Measurements from ENCODE around the gene CDKN2A. TPM values are rescaled to one million over a fixed set of nuclear protein-coding genes. Genes with fewer than 3 reads are reported as not detected.
A peak's percentile ranks its signal among the peaks of the same experiment; 100 is the strongest.

The CDKN2A gene
- total RNA-seq, 1 experiment from 2014 or later, result 282 TPM

DNA sequence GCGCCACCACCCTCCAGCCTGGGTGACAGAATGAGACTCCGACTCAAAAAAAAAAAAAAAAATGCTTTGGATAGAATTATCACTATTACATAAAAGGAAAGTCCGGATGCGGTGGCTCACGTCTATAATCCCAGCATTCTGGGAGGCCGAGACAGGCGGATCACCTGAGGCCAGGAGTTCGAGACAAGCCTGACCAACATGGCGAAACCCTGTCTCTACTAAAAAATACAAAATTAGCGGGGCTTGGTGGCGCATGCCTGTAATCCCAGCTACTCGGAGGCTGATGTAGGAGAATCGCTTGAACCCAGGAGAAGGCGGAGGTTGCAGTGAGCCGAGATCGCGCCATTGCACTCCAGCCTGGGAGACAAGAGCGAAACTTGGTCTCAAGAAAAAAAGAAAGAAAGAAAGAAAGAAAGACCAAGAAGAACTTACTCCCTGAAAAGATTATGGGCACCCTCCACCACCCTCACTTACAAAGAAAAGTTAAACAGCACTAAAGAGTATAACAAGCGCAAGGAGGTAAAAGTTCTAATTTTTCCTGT is 17.8 kb downstream of the CDKN2A start:
- H3K4me2 ChIP-seq, result peak overlapping the region; percentile 98
- peaks cover 92% of the 10 kb centered on the region for H3K79me2 ChIP-seq (ENCODE audit: low read depth)
- H3K9me3 ChIP-seq (ENCODE audit: insufficient read depth, low read depth), result no peaks in the 10 kb centered on the region
- H3K9me2 ChIP-seq (ENCODE audit: insufficient read depth), result no peaks in the 10 kb centered on the region
- no TSS peak for BruUV-seq (replicated peaks)
- H4K20me1 ChIP-seq (ENCODE audit: insufficient read depth), result peaks cover 6% of the 10 kb centered on the region
- no peaks in the 10 kb centered on the region for H3K27me3 ChIP-seq (ENCODE audit: insufficient read depth, low read depth)
- no peak overlapping the region for H2AFZ ChIP-seq
- peaks cover 16% of the 10 kb centered on the region; the same call in 1 of the 2 replicates for H3K36me3 ChIP-seq (ENCODE audit: low read depth)
- no peak for DNase-seq
- no peak for TF ChIP-seq EZH2 (IDR thresholded peaks at IDR 0.05; ENCODE audit: low read depth)
- H3K4me3 ChIP-seq, result peak overlapping the region; percentile 65; the same call in 1 of the 2 replicates
- intact Hi-C loops (cut with micrococcal nuclease; ENCODE audit: unreplicated experiment), result no loop called here
- H3K27ac ChIP-seq, result no peak overlapping the region
- peaks cover 8% of the 10 kb centered on the region for H3F3A ChIP-seq (ENCODE audit: insufficient read depth, low read depth)
- H3K4me1 ChIP-seq (replicated peaks; ENCODE audit: insufficient read depth), result peaks cover 31% of the 10 kb centered on the region
- ChIA-PET CTCF (no interaction called here), POLR2A (ENCODE audit: unreplicated experiment) (interaction anchor here (0.7 kb wide), 4 partner anchors 42 to 131 kb away, joined by 3 to 11 read pairs (median 4); no protein-coding TSS in a partner anchor)

- Histone ChIP-seq H3K9me2 (ENCODE audit: insufficient read depth) (no peaks in the 10 kb centered on the region), H3K9me3 (ENCODE audit: insufficient read depth, low read depth) (no peaks in the 10 kb centered on the region), H2AFZ (peak overlapping the region; percentile 74), H3K79me2 (ENCODE audit: low read depth) (peaks cover 91% of the 10 kb centered on the region), H3K36me3 (ENCODE audit: low read depth) (peaks cover 26% of the 10 kb centered on the region; the same call in 1 of the 2 replicates), H4K20me1 (ENCODE audit: insufficient read depth) (peaks cover 6% of the 10 kb centered on the region), H3K27ac (peak overlapping the region; percentile 75), H3F3A (ENCODE audit: insufficient read depth, low read depth) (peaks cover 8% of the 10 kb centered on the region), H3K4me2 (peak overlapping the region; percentile 98), H3K4me1 (replicated peaks; ENCODE audit: insufficient read depth) (peaks cover 31% of the 10 kb centered on the region), H3K4me3 (peak overlapping the region; percentile 65), H3K27me3 (ENCODE audit: insufficient read depth, low read depth) (no peaks in the 10 kb centered on the region)
- POLR2A ChIA-PET (ENCODE audit: unreplicated experiment), result no interaction called here
- CTCF ChIA-PET, result no interaction called here
- no TSS peak for BruUV-seq (replicated peaks)
- peak; percentile 72 to 82 for DNase-seq
- no peak for TF ChIP-seq EZH2 (IDR thresholded peaks at IDR 0.05; ENCODE audit: low read depth)
- TF ChIP-seq, protein P1, sequence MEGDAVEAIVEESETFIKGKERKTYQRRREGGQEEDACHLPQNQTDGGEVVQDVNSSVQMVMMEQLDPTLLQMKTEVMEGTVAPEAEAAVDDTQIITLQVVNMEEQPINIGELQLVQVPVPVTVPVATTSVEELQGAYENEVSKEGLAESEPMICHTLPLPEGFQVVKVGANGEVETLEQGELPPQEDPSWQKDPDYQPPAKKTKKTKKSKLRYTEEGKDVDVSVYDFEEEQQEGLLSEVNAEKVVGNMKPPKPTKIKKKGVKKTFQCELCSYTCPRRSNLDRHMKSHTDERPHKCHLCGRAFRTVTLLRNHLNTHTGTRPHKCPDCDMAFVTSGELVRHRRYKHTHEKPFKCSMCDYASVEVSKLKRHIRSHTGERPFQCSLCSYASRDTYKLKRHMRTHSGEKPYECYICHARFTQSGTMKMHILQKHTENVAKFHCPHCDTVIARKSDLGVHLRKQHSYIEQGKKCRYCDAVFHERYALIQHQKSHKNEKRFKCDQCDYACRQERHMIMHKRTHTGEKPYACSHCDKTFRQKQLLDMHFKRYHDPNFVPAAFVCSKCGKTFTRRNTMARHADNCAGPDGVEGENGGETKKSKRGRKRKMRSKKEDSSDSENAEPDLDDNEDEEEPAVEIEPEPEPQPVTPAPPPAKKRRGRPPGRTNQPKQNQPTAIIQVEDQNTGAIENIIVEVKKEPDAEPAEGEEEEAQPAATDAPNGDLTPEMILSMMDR (conservative IDR thresholded peaks at IDR 0.05), result no peak
- intact Hi-C loops (cut with micrococcal nuclease; ENCODE audit: unreplicated experiment), result loop anchor here (1.0 to 2.0 kb wide), 2 partner anchors 109 to 160 kb away; no protein-coding TSS in a partner anchor
Observed at GRCh38 chr9:21974722-21975409, 19.3 kb downstream of the CDKN2A start.

- BruUV-seq (replicated peaks), result no TSS peak
- Histone ChIP-seq H3F3A (ENCODE audit: insufficient read depth, low read depth) (peaks cover 9% of the 10 kb centered on the region), H2AFZ (peak overlapping the region; percentile 74), H3K4me3 (peak overlapping the region; percentile 65), H3K4me1 (replicated peaks; ENCODE audit: insufficient read depth) (peaks cover 31% of the 10 kb centered on the region), H3K27me3 (ENCODE audit: insufficient read depth, low read depth) (no peaks in the 10 kb centered on the region), H3K27ac (peak overlapping the region; percentile 75), H4K20me1 (ENCODE audit: insufficient read depth) (peaks cover 6% of the 10 kb centered on the region), H3K9me3 (ENCODE audit: insufficient read depth, low read depth) (no peaks in the 10 kb centered on the region), H3K36me3 (ENCODE audit: low read depth) (peaks cover 27% of the 10 kb centered on the region; the same call in 1 of the 2 replicates), H3K79me2 (ENCODE audit: low read depth) (peaks cover 86% of the 10 kb centered on the region), H3K4me2 (peak overlapping the region; percentile 98), H3K9me2 (ENCODE audit: insufficient read depth) (no peaks in the 10 kb centered on the region)
- DNase-seq, result peak in 1 of 2 experiments; percentile 34
- ChIA-PET CTCF (no interaction called here), POLR2A (ENCODE audit: unreplicated experiment) (no interaction called here)
- TF ChIP-seq EZH2 (IDR thresholded peaks at IDR 0.05; ENCODE audit: low read depth), result no peak
- TF ChIP-seq, protein P1 (conservative IDR thresholded peaks at IDR 0.05), result no peak
- intact Hi-C loops (cut with micrococcal nuclease; ENCODE audit: unreplicated experiment), result loop anchor here (1.0 to 2.0 kb wide), 2 partner anchors 110 to 160 kb away; no protein-coding TSS in a partner anchor
Observed at GRCh38 chr9:21974343-21974721, 19.9 kb downstream of the CDKN2A start.
